Keratinocyte (primary cell): ENCODE results near the gene FAM217B. TPM values are rescaled to one million over a fixed set of nuclear protein-coding genes. Genes with fewer than 3 reads are reported as not detected.

Experiments
- DNase-seq: peaks from one replicate; pipeline ENCODE4 v3.0.0-alpha.2; 2011; ENCODE audit warnings: low read depth, missing footprints, low spot score
- FAIRE-seq: peaks from 2 replicates; lab custom pipeline; 2011; peaks lifted over from hg19 to GRCh38; lab: Jason Lieb, UNC
- H2AFZ ChIP-seq: 2 replicates; pipeline ENCODE4 v1.6.0; 2012; ENCODE audit warnings: low read length, control low read depth, inconsistent platforms; ENCODE audit not compliant: control insufficient read depth
- H3K27ac ChIP-seq: 2 replicates; pipeline ENCODE4 v1.5.1; 2011; ENCODE audit warnings: low read length; ENCODE audit not compliant: control insufficient read depth, insufficient read depth
- H3K27me3 ChIP-seq: 3 replicates; pipeline ENCODE4 v1.6.0; 2011; ENCODE audit warnings: low read length; ENCODE audit not compliant: control insufficient read depth, insufficient read depth; ENCODE audit errors: extremely low read depth
- H3K36me3 ChIP-seq, 2 experiments: 2 replicates in 1 of 2; 3 replicates in 1 of 2; pipeline ENCODE4 v1.5.1; 2011; ENCODE audit warnings: low read length in 2 of 2, mild to moderate bottlenecking in 1 of 2; ENCODE audit not compliant: control insufficient read depth in 2 of 2, insufficient read depth in 2 of 2; ENCODE audit errors: extremely low read depth in 1 of 2
- H3K4me1 ChIP-seq: 3 replicates; pipeline ENCODE4 v1.5.1; 2011; ENCODE audit warnings: low read length; ENCODE audit not compliant: control insufficient read depth, insufficient read depth; ENCODE audit errors: extremely low read depth
- H3K4me2 ChIP-seq: 3 replicates; pipeline ENCODE4 v1.6.0; 2011; ENCODE audit warnings: low read depth, low read length; ENCODE audit not compliant: control insufficient read depth, insufficient read depth; ENCODE audit errors: extremely low read depth
- H3K4me3 ChIP-seq, 3 experiments: fragments of 200-600 bp in 1 of 3; sonication (generic) in 1 of 3; 2 replicates in 2 of 3; 3 replicates in 1 of 3; pipeline ENCODE4 v1.5.1; 2011 to 2016; ENCODE audit warnings: low read length in 3 of 3, mild to moderate bottlenecking in 3 of 3, control low read depth in 2 of 3, inconsistent platforms in 1 of 3, low read depth in 1 of 3, mixed read lengths in 1 of 3, mixed run types in 1 of 3, moderate library complexity in 1 of 3; ENCODE audit not compliant: control insufficient read depth in 2 of 3, insufficient read depth in 2 of 3; ENCODE audit errors: extremely low read depth in 1 of 3
- H3K79me2 ChIP-seq: 2 replicates; pipeline ENCODE4 v1.6.0; 2012; ENCODE audit warnings: low read length; ENCODE audit not compliant: control insufficient read depth, insufficient read depth
- H3K9ac ChIP-seq: 3 replicates; pipeline ENCODE4 v1.6.0; 2011; ENCODE audit warnings: low read length; ENCODE audit not compliant: control insufficient read depth, insufficient read depth; ENCODE audit errors: extremely low read depth
- H3K9me1 ChIP-seq: 3 replicates; pipeline ENCODE4 v1.6.0; 2011; ENCODE audit warnings: low read length; ENCODE audit not compliant: control insufficient read depth, insufficient read depth; ENCODE audit errors: extremely low read depth
- H3K9me3 ChIP-seq: 2 replicates; pipeline ENCODE4 v1.5.1; 2012; ENCODE audit warnings: low read depth, low read length; ENCODE audit not compliant: control insufficient read depth
- H4K20me1 ChIP-seq: 3 replicates; pipeline ENCODE4 v1.6.0; 2011; ENCODE audit warnings: low read length; ENCODE audit not compliant: control insufficient read depth, insufficient read depth; ENCODE audit errors: extremely low read depth
- CTCF ChIP-seq, 3 experiments: IDR thresholded peaks in 1 of 3; conservative IDR thresholded peaks in 1 of 3; optimal IDR thresholded peaks in 1 of 3; 2 replicates in 2 of 3; 3 replicates in 1 of 3; pipeline versions ENCODE3 to v1.5.1; 2011; ENCODE audit warnings: low read length in 3 of 3, mild to moderate bottlenecking in 3 of 3, moderate library complexity in 2 of 3, control low read depth in 1 of 3, inconsistent platforms in 1 of 3; ENCODE audit not compliant: insufficient read depth in 2 of 3; ENCODE audit errors: extremely low read depth in 1 of 3
- EZH2 ChIP-seq: IDR thresholded peaks from one replicate; pipeline ENCODE4 v1.6.1; 2012; ENCODE audit warnings: inconsistent platforms, mild to moderate bottlenecking, low read length, moderate library complexity
- dilution Hi-C: fragments of 300-500 bp; cut with MboI; formaldehyde crosslinking; loops from one replicate; pipeline ENCODE4 v1.7.0; 2020; ENCODE audit warnings: low sequenced_read_pairs; ENCODE audit not compliant: extremely low pct_ligation_motif_present
- polyA plus RNA-seq, 5 experiments: library from polyadenylated mRNA; depleted of rRNA in 3 of 5; stranded (reverse) in 3 of 5; stranded (forward) in 1 of 5; unstranded in 1 of 5; fragments of >200 nt; gene quantifications; 1 replicate in 1 of 5; 2 replicates in 3 of 5; 3 replicates in 1 of 5; pipeline versions ENCODE4 v1.2.1 to v1.2.3, GENCODE V29; 2011 to 2012; ENCODE audit warnings: missing spikeins in 2 of 5, low read depth in 1 of 5, low replicate concordance in 1 of 5

The FAM217B gene
- polyA plus RNA-seq, 1 donor (not counting 4 experiments of a cell fraction or from before 2014, with no cell fraction given): 10.1 TPM

GRCh38 chr20:59931511-59932312 is 8.5 kb upstream of the FAM217B start:
- FAIRE-seq: no peak
- TF ChIP-seq EZH2 (no peak), CTCF (optimal IDR thresholded peaks at IDR 0.05 in 1 of 3, IDR thresholded peaks at IDR 0.05 in 1 of 3, conservative IDR thresholded peaks at IDR 0.05 in 1 of 3; ENCODE audit: extremely low read depth in 1 of 3, insufficient read depth in 2 of 3, low read length in 3 of 3) (no peak)

DNA sequence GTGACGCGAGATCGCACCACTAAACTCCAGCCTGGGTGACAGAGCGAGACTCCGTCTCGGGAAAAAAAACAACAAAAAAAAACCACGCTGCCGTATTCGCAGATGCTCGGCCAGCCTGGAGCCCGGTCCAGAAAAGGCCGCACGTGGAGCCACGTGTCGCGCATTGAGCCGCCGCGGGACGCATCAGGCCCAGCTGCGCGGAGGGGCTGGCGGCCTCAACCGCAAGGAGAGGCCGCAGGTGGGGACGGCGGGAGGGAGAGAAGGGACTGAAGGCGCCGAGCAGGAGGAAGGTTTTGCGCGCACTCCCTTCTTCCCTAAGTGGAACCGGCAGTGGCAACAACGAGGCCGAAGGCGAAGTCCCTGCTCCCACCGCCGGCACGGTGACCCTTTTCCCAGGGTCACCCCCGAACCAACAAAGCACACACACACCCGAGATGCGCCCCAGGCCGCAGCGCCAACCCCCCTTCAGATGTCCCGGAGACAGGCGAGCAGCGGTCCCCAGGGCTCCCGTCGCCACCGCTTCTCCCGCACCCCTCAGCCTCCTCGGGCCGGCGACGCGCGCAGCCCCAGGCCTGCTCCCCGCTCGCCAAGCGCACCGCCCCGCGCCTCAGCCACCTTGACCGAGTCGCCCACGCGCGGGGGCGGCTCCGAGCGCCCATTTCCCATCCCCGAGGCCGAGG is 7.4 kb upstream of the FAM217B start:
- dilution Hi-C loops: no loop called here
- no peak for TF ChIP-seq CTCF (optimal IDR thresholded peaks at IDR 0.05 in 1 of 3, IDR thresholded peaks at IDR 0.05 in 1 of 3, conservative IDR thresholded peaks at IDR 0.05 in 1 of 3; ENCODE audit: extremely low read depth in 1 of 3, insufficient read depth in 2 of 3, low read length in 3 of 3)
- TF ChIP-seq EZH2: no peak
- DNase-seq (no peak), FAIRE-seq (no peak)
- Histone ChIP-seq H4K20me1 (no peaks in the 10 kb centered on the region), H3K9me1 (no peaks in the 10 kb centered on the region), H3K4me3 (no peak overlapping the region), H3K27me3 (no peaks in the 10 kb centered on the region), H3K9me3 (no peaks in the 10 kb centered on the region), H3K9ac (no peak overlapping the region), H3K27ac (no peak overlapping the region), H3K79me2 (peaks cover 5% of the 10 kb centered on the region), H3K4me2 (no peak overlapping the region), H3K4me1 (peaks cover 14% of the 10 kb centered on the region), H2AFZ (no peak overlapping the region), H3K36me3 (no peaks in the 10 kb centered on the region)

More at GRCh38 chr20:59931511-59932312, 8.5 kb upstream of the FAM217B start:
- no peak overlapping the region for H3K4me2 ChIP-seq
- peaks cover 1% of the 10 kb centered on the region for H3K79me2 ChIP-seq
- H3K27ac ChIP-seq: no peak overlapping the region
- no peak for DNase-seq
- no peaks in the 10 kb centered on the region for H3K27me3 ChIP-seq
- no peaks in the 10 kb centered on the region for H3K36me3 ChIP-seq
- no peaks in the 10 kb centered on the region for H3K9me3 ChIP-seq
- no peak overlapping the region for H3K4me3 ChIP-seq
- H3K9me1 ChIP-seq: no peaks in the 10 kb centered on the region
- peaks cover 3% of the 10 kb centered on the region for H3K4me1 ChIP-seq
- H4K20me1 ChIP-seq: no peaks in the 10 kb centered on the region
- no peak overlapping the region for H2AFZ ChIP-seq
- no peak overlapping the region for H3K9ac ChIP-seq
- dilution Hi-C loops: no loop called here
